ENCODE results near the gene HIVEP3. TPM values are rescaled to one million over a fixed set of nuclear protein-coding genes. Genes with fewer than 3 reads are reported as not detected.

Gene HIVEP3
- total and polyA plus RNA-seq, 2 of the 13 experiments (the other 11 are each of a cell fraction or from before 2014, with no cell fraction given): 0.05 TPM; not detected in 1

GRCh38 chr1:41626146-41626545, 292.6 kb downstream of the HIVEP3 start:
- POLR2A ChIA-PET: no interaction called here
- ATAC-seq (no peak), DNase-seq (ENCODE audit: low spot score) (no peak), FAIRE-seq (no peak)
- no peak overlapping the region for H3K4me2 ChIP-seq (ENCODE audit: low read depth, low read length)
- H3K4me3 ChIP-seq (replicated peaks in 1 of 3; ENCODE audit: insufficient read depth in 1 of 3, low read depth in 2 of 3, low read length in 3 of 3): no peak overlapping the region
- no peak overlapping the region for H3K9ac ChIP-seq (ENCODE audit: insufficient read depth, low read depth, low read length)
- no peaks in the 10 kb centered on the region for H3K9me3 ChIP-seq (ENCODE audit: low read length)
- TF ChIP-seq ARID2 (CRISPR knock-in tag; IDR thresholded peaks at IDR 0.05; ENCODE audit: borderline replicate concordance): no peak
- TF ChIP-seq, protein P1, sequence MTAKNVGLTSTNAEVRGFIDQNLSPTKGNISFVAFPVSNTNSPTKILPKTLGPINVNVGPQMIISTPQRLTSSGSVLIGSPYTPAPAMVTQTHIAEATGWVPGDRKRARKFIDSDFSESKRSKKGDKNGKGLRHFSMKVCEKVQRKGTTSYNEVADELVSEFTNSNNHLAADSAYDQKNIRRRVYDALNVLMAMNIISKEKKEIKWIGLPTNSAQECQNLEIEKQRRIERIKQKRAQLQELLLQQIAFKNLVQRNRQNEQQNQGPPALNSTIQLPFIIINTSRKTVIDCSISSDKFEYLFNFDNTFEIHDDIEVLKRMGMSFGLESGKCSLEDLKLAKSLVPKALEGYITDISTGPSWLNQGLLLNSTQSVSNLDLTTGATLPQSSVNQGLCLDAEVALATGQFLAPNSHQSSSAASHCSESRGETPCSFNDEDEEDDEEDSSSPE (CRISPR knock-in tag; IDR thresholded peaks at IDR 0.05): no peak
- no peak for TF ChIP-seq SOX5 (CRISPR knock-in tag; IDR thresholded peaks at IDR 0.05; ENCODE audit: borderline replicate concordance)
- TF ChIP-seq ZNF124 (CRISPR knock-in tag; IDR thresholded peaks at IDR 0.05): no peak
- no peak for TF ChIP-seq ZNF784 (CRISPR knock-in tag; IDR thresholded peaks at IDR 0.05; ENCODE audit: borderline replicate concordance)
- no peak for TF ChIP-seq ZNF550 (CRISPR knock-in tag; IDR thresholded peaks at IDR 0.05; ENCODE audit: borderline replicate concordance)
- no peak for TF ChIP-seq ZNF329 (CRISPR knock-in tag; IDR thresholded peaks at IDR 0.05; ENCODE audit: low read depth)
- TF ChIP-seq, protein P2, sequence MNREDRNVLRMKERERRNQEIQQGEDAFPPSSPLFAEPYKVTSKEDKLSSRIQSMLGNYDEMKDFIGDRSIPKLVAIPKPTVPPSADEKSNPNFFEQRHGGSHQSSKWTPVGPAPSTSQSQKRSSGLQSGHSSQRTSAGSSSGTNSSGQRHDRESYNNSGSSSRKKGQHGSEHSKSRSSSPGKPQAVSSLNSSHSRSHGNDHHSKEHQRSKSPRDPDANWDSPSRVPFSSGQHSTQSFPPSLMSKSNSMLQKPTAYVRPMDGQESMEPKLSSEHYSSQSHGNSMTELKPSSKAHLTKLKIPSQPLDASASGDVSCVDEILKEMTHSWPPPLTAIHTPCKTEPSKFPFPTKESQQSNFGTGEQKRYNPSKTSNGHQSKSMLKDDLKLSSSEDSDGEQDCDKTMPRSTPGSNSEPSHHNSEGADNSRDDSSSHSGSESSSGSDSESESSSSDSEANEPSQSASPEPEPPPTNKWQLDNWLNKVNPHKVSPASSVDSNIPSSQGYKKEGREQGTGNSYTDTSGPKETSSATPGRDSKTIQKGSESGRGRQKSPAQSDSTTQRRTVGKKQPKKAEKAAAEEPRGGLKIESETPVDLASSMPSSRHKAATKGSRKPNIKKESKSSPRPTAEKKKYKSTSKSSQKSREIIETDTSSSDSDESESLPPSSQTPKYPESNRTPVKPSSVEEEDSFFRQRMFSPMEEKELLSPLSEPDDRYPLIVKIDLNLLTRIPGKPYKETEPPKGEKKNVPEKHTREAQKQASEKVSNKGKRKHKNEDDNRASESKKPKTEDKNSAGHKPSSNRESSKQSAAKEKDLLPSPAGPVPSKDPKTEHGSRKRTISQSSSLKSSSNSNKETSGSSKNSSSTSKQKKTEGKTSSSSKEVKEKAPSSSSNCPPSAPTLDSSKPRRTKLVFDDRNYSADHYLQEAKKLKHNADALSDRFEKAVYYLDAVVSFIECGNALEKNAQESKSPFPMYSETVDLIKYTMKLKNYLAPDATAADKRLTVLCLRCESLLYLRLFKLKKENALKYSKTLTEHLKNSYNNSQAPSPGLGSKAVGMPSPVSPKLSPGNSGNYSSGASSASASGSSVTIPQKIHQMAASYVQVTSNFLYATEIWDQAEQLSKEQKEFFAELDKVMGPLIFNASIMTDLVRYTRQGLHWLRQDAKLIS (CRISPR knock-in tag; IDR thresholded peaks at IDR 0.05): no peak
- no peak for TF ChIP-seq ZNF205 (CRISPR knock-in tag; IDR thresholded peaks at IDR 0.05)
- TF ChIP-seq, protein P3, sequence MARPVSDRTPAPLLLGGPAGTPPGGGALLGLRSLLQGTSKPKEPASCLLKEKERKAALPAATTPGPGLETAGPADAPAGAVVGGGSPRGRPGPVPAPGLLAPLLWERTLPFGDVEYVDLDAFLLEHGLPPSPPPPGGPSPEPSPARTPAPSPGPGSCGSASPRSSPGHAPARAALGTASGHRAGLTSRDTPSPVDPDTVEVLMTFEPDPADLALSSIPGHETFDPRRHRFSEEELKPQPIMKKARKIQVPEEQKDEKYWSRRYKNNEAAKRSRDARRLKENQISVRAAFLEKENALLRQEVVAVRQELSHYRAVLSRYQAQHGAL (CRISPR knock-in tag; IDR thresholded peaks at IDR 0.05; ENCODE audit: not compliant biosample characterization): no peak
- TF ChIP-seq JUN (CRISPR knock-in tag; IDR thresholded peaks at IDR 0.05): no peak
- no peak for TF ChIP-seq NR2F2 (IDR thresholded peaks at IDR 0.05; ENCODE audit: borderline replicate concordance, low read depth)
- TF ChIP-seq NR1H2 (CRISPR knock-in tag; IDR thresholded peaks at IDR 0.05; ENCODE audit: borderline replicate concordance, low read depth): no peak
- no peaks in the 10 kb centered on the region for H3K36me3 ChIP-seq (replicated peaks in 1 of 2; ENCODE audit: control insufficient read depth in 1 of 2, insufficient read depth in 2 of 2, low read length in 2 of 2)
- H3K79me2 ChIP-seq (ENCODE audit: insufficient read depth, low read length): no peaks in the 10 kb centered on the region
- no peak overlapping the region for H3K27ac ChIP-seq (ENCODE audit: extremely low read length, insufficient read depth, low read length)
- H3K27me3 ChIP-seq (ENCODE audit: control insufficient read depth in 1 of 2, insufficient read depth in 2 of 2, low read length in 2 of 2): peaks cover 1 to 11% of the 10 kb centered on the region in 2 experiments; a peak in 3 of 5 replicates
- peaks cover 6% of the 10 kb centered on the region; the same call in 1 of the 2 replicates for H3K4me1 ChIP-seq (ENCODE audit: insufficient read depth, low read length)
- no peaks in the 10 kb centered on the region for H4K20me1 ChIP-seq (ENCODE audit: insufficient read depth, low read length)
- H2AFZ ChIP-seq (ENCODE audit: low read length): no peak overlapping the region
- BruUV-seq (replicated peaks): no TSS peak
- CTCF ChIA-PET (ENCODE audit: low intra/inter-chr PET ratio, low total read pairs): no interaction called here
- in situ Hi-C loops (cut with HindIII; ENCODE audit: extremely low pct_ligation_motif_present, low pct_unique_long_range_greater_than_20kb) (no loop called here), intact Hi-C loops (cut with micrococcal nuclease; ENCODE audit: unreplicated experiment) (no loop called here)
- 3% methylated on average over 8 of the region's 10 CpGs for WGBS (ENCODE audit: low lambda C conversion rate)

Measured in HepG2 (cell line).